DOHH2 (cell line): Measurements from ENCODE around the gene PPP2R2D.

Experiments
- H3F3A ChIP-seq: fragments of 200-600 bp; sonication (generic), shearing (Covaris generic); 2 replicates; pipeline ENCODE4 v1.6.0; 2016; ENCODE audit warnings: antibody characterized with exemption, mild to moderate bottlenecking; ENCODE audit not compliant: control insufficient read depth, insufficient read depth
- H3K27ac ChIP-seq: fragments of 200-600 bp; sonication (generic); 2 replicates; pipeline ENCODE4 v1.5.1; 2014; ENCODE audit warnings: low read depth, mild to moderate bottlenecking, low read length, moderate library complexity
- H3K27me3 ChIP-seq: fragments of 200-600 bp; sonication (generic); 2 replicates; pipeline ENCODE4 v1.6.1; 2014; ENCODE audit warnings: mild to moderate bottlenecking, low read length, mixed read lengths; ENCODE audit not compliant: control insufficient read depth
- H3K36me3 ChIP-seq: fragments of 200-600 bp; sonication (generic); 2 replicates; pipeline ENCODE4 v1.6.1; 2014; ENCODE audit warnings: mild to moderate bottlenecking, low read length, moderate library complexity, mixed read lengths; ENCODE audit not compliant: control insufficient read depth
- H3K4me1 ChIP-seq: fragments of 200-600 bp; sonication (generic); 2 replicates; pipeline ENCODE4 v1.6.1; 2014; ENCODE audit warnings: mild to moderate bottlenecking, low read length, mixed read lengths; ENCODE audit not compliant: control insufficient read depth
- H3K4me2 ChIP-seq: fragments of 200-600 bp; sonication (generic); 2 replicates; pipeline ENCODE4 v1.6.0; 2014; ENCODE audit warnings: mild to moderate bottlenecking, low read length, moderate library complexity
- H3K4me3 ChIP-seq: fragments of 200-600 bp; sonication (generic); 2 replicates; pipeline ENCODE4 v1.5.1; 2014; ENCODE audit warnings: mild to moderate bottlenecking, low read length, mixed read lengths
- H3K79me2 ChIP-seq: fragments of 200-600 bp; sonication (generic); 2 replicates; pipeline ENCODE4 v1.6.1; 2014; ENCODE audit warnings: mild to moderate bottlenecking, low read length, mixed read lengths; ENCODE audit not compliant: control insufficient read depth
- H3K9me2 ChIP-seq: fragments of 200-600 bp; sonication (generic); replicated peaks from 2 replicates; pipeline ENCODE4 v1.6.1; 2014; ENCODE audit warnings: mild to moderate bottlenecking, low read length, mixed read lengths; ENCODE audit not compliant: control insufficient read depth
- H3K9me3 ChIP-seq: fragments of 200-600 bp; sonication (generic); 2 replicates; pipeline ENCODE4 v1.6.1; 2014; ENCODE audit warnings: antibody characterized with exemption, low read length, mixed read lengths; ENCODE audit not compliant: control insufficient read depth, insufficient read depth
- H4K20me1 ChIP-seq: fragments of 200-600 bp; sonication (generic); 2 replicates; pipeline ENCODE4 v1.6.0; 2014; ENCODE audit warnings: low read depth, mild to moderate bottlenecking, antibody characterized with exemption, low read length, moderate library complexity; ENCODE audit not compliant: control insufficient read depth, insufficient read depth
- CTCF ChIP-seq: fragments of 200-600 bp; sonication (generic); IDR thresholded peaks from one replicate; pipeline ENCODE4 v1.5.1; 2014; ENCODE audit warnings: antibody characterized with exemption, mild to moderate bottlenecking, low read depth, low read length; ENCODE audit not compliant: poor library complexity, severe bottlenecking
- EZH2phosphoT487 ChIP-seq: fragments of 200-600 bp; sonication (generic); IDR thresholded peaks from 2 replicates; pipeline ENCODE4 v1.6.1; 2017; ENCODE audit warnings: borderline replicate concordance, mild to moderate bottlenecking, antibody characterized with exemption, low read length, moderate library complexity, mixed read lengths

PPP2R2D gene

GRCh38 chr10:131858118-131858515, 42.7 kb upstream of the PPP2R2D start:
- no peaks in the 10 kb centered on the region for H3K4me1 ChIP-seq
- TF ChIP-seq CTCF: no peak
- TF ChIP-seq EZH2phosphoT487: no peak
- H3K36me3 ChIP-seq: no peaks in the 10 kb centered on the region
- H3F3A ChIP-seq: no peaks in the 10 kb centered on the region
- H3K27ac ChIP-seq: no peak overlapping the region
- no peaks in the 10 kb centered on the region for H3K79me2 ChIP-seq
- H3K4me3 ChIP-seq: no peak overlapping the region
- H4K20me1 ChIP-seq: no peaks in the 10 kb centered on the region
- H3K9me2 ChIP-seq: no peaks in the 10 kb centered on the region
- H3K9me3 ChIP-seq: no peaks in the 10 kb centered on the region
- H3K27me3 ChIP-seq: peaks cover 3% of the 10 kb centered on the region; the same call in 1 of the 2 replicates
- H3K4me2 ChIP-seq: no peak overlapping the region

GRCh38 chr10:131858583-131859340, 42.0 kb upstream of the PPP2R2D start:
- H3K9me3 ChIP-seq: no peaks in the 10 kb centered on the region
- no peaks in the 10 kb centered on the region for H3K79me2 ChIP-seq
- no peak overlapping the region for H3K4me2 ChIP-seq
- no peaks in the 10 kb centered on the region for H3K9me2 ChIP-seq
- H3K36me3 ChIP-seq: no peaks in the 10 kb centered on the region
- H3F3A ChIP-seq: no peaks in the 10 kb centered on the region
- H3K4me3 ChIP-seq: no peak overlapping the region
- no peaks in the 10 kb centered on the region for H4K20me1 ChIP-seq
- H3K27ac ChIP-seq: no peak overlapping the region
- no peaks in the 10 kb centered on the region for H3K4me1 ChIP-seq
- TF ChIP-seq EZH2phosphoT487 (no peak), CTCF (no peak)
- H3K27me3 ChIP-seq: peaks cover 3% of the 10 kb centered on the region; the same call in 1 of the 2 replicates

- Histone ChIP-seq H3K9me2 (no peaks in the 10 kb centered on the region), H4K20me1 (no peaks in the 10 kb centered on the region), H3K79me2 (no peaks in the 10 kb centered on the region), H3K4me2 (no peak overlapping the region), H3K36me3 (no peaks in the 10 kb centered on the region), H3K9me3 (no peaks in the 10 kb centered on the region), H3F3A (no peaks in the 10 kb centered on the region), H3K27me3 (peaks cover 3% of the 10 kb centered on the region; the same call in 1 of the 2 replicates), H3K27ac (no peak overlapping the region), H3K4me3 (no peak overlapping the region), H3K4me1 (no peaks in the 10 kb centered on the region)
- TF ChIP-seq EZH2phosphoT487: no peak
- TF ChIP-seq CTCF: no peak
Observed at GRCh38 chr10:131859341-131860020, 41.3 kb upstream of the PPP2R2D start.
